Measurements from ENCODE around the gene AUP1.
A peak's percentile ranks its signal among the peaks of the same experiment; 100 is the strongest.

Gene AUP1

GRCh38 chr2:74514368-74515270 lies 14.9 kb downstream of the AUP1 start, which contains the start of gene TLX2:
TSS of gene TLX2 (plus strand) at chr2:74514450. CDS start at chr2:74514807, 357 bp downstream.
- no peak within 1 kb of the TSS for H3K4me3 ChIP-seq (replicated peaks in 1 of 2; ENCODE audit: low read depth in 2 of 2, low read length in 2 of 2)
- TF ChIP-seq, protein P1, sequence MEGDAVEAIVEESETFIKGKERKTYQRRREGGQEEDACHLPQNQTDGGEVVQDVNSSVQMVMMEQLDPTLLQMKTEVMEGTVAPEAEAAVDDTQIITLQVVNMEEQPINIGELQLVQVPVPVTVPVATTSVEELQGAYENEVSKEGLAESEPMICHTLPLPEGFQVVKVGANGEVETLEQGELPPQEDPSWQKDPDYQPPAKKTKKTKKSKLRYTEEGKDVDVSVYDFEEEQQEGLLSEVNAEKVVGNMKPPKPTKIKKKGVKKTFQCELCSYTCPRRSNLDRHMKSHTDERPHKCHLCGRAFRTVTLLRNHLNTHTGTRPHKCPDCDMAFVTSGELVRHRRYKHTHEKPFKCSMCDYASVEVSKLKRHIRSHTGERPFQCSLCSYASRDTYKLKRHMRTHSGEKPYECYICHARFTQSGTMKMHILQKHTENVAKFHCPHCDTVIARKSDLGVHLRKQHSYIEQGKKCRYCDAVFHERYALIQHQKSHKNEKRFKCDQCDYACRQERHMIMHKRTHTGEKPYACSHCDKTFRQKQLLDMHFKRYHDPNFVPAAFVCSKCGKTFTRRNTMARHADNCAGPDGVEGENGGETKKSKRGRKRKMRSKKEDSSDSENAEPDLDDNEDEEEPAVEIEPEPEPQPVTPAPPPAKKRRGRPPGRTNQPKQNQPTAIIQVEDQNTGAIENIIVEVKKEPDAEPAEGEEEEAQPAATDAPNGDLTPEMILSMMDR (IDR thresholded peaks at IDR 0.05; ENCODE audit: low read depth, low read length), result no peak
- DNase-seq (ENCODE audit: low read depth in 2 of 2), result no peak

GRCh38 chr2:74513605-74514367 lies 15.7 kb downstream of the AUP1 start:
- H3K4me3 ChIP-seq (replicated peaks in 1 of 2; ENCODE audit: low read depth in 2 of 2, low read length in 2 of 2), result no peak overlapping the region
- no peak for DNase-seq (ENCODE audit: low read depth in 2 of 2)

DNA sequence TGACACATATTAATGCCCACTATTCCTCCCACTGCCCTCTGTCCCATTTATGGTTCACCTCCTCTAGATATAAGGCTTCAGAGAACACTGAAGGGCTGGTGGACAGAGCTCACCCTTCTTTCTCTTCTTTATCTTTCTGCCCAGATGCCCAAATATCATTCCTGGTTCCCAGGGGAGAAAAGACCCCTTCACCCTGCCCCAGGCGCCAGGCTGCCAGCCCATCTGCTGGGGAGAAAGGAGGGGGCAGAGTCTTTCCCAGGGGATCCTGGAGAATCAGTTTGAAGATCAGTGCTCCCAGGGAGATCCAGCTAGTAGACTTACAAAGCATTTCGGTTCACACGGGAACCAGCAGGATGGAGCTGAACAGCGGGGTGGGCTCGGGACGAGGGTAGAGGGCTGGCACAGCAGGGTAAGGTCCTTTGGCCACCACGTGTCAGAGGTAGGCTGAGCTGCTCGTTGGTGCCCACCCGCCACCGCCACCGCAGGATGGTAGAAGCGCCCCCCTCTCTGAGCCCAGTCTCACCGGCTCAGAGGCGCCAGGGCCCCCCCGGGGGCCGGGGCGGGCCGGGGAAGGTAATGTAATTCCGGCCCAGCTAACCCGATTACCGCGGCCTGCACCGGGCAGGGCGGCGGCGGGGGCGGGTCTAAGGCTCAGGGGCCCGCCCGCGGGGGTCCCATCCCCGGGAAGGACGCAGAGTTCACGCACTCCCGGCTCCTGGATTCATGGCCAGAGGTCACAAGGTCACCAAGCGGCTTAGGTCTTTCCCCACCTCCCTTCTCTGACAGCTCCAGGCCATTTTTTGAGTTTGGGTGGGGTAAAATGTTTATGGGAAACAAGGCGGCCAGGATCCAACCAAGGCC lies 16.5 kb downstream of the AUP1 start:
- H3K4me3 ChIP-seq (replicated peaks in 1 of 2; ENCODE audit: low read depth in 2 of 2, low read length in 2 of 2), result no peak overlapping the region
- TF ChIP-seq, protein P1 (IDR thresholded peaks at IDR 0.05; ENCODE audit: low read depth, low read length), result no peak
- DNase-seq (ENCODE audit: low read depth in 2 of 2), result no peak

More at GRCh38 chr2:74513605-74514367, 15.7 kb downstream of the AUP1 start:
- TF ChIP-seq, protein P1 (IDR thresholded peaks at IDR 0.05; ENCODE audit: low read depth, low read length), result no peak

DNA sequence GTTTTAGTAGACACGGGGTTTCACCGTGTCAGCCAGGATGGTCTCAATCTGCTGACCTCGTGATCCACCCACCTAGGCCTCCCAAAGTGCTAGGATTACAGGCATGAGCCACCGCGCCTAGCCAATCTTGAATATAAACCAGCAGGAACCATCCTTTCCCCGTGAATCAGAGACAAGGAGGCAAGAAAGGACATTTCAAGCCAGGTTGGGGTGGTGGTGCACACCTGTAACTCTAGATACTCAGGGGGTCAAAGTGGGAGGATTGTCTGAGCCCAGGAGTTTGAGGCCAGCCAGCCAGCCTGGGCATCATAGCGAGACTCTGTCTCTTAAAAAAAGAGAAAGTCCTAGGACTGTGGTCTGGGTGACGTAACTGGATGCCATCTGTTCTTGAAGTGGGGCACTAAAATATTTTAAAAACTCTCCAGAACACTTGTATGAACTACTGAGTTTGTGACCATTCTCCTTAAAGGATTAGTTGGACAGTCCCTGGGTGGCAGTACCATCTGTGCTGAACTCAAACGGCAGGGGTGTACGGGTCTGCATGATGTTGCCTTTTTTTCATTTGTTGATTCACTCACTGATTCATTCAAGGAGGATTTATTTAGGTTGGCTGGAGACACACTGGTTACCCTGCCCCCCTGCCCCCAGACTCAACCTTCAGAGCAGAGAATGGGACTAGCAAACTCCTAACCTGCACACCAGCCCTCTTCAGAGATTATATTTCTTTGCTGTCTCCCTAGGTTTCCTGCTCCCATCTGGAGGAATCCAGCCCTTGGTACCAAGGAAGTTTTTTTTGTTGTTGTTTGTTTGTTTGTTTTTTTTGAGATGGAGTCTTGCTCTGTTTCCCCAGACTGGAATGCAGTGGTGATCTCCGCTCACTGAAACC lies 18.2 kb downstream of the AUP1 start:
- peak in 1 of 2 donors; percentile 34 for DNase-seq (ENCODE audit: low read depth in 2 of 2)

DNA sequence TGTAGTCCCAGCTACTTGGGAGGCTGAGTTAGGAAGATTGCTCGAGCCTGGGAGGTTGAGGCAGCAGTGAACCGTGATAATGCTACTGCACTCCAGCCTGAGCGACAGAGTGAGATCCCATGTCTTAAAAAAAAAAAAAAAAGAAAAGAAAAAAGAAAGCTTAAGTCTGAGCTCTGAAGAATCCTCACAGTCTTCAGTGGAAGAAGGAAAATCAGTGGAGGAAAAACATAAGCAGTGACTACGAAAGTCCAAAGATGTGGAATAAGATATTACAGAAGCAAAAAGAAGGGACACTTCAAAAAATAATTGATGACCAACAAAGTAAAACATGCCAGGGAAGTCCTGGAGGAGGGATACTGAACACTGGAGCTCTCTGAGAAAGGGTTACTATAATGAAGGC lies 19.2 kb downstream of the AUP1 start:
- no peak overlapping the region for H3K4me3 ChIP-seq (replicated peaks in 1 of 2; ENCODE audit: low read depth in 2 of 2, low read length in 2 of 2)
- DNase-seq (ENCODE audit: low read depth in 2 of 2), result no peak
- TF ChIP-seq, protein P1 (IDR thresholded peaks at IDR 0.05; ENCODE audit: low read depth, low read length), result no peak

More for the DNA sequence above, 18.2 kb downstream of the AUP1 start:
- H3K4me3 ChIP-seq (replicated peaks in 1 of 2; ENCODE audit: low read depth in 2 of 2, low read length in 2 of 2), result no peak overlapping the region
- TF ChIP-seq, protein P1 (IDR thresholded peaks at IDR 0.05; ENCODE audit: low read depth, low read length), result no peak
